Measurements from ENCODE around the gene MICOS13. TPM values are rescaled to one million over a fixed set of nuclear protein-coding genes. Genes with fewer than 3 reads are reported as not detected.

MICOS13 gene
- polyA plus RNA-seq, 1 donor from 2014 or later = 46.0 TPM

DNA sequence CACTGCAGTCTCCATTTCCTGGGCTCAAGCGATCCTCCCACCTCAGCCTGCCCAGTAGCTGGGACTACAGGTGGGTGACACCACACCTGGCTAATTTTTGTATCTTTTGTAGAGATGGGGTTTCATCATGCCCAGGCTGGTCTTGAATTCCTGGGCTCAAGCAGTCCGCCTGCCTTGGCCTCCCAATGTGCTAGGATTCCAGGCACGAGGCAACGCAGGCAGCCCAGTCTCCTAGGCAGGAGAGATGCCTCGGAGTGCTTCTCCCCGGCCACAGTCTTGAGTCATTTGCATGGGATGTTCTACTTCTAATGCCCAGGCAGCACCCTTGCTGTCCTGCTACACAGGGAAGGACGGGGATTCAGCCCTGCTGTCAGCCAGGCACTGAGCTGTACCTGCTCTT, 8.7 kb downstream of the MICOS13 start:
- TF ChIP-seq EP300 (conservative IDR thresholded peaks at IDR 0.05; ENCODE audit: poor library complexity, severe bottlenecking) = no peak
- no peak for TF ChIP-seq POLR2AphosphoS5 (IDR thresholded peaks at IDR 0.05)

DNA sequence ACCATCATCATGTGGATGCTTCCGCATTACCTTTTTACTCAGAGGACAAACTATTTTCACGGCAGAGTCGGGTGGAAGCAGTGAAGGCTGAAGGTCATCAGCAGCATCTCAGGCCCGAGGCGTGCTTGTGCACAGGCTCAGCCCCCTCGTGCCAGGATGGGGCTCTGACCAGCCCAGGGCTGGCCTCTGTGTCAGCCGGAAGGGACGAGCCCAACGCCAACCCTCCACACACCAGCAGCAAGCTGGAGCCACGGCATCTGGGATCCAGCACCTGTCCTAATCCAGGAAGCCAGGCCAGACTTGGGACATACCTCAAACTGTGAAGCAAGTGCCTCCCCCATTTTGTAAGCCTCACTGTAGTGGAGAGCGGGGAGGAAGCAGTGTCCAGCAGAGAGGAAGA, 11.1 kb downstream of the MICOS13 start:
- Histone ChIP-seq H3F3A (ENCODE audit: insufficient read depth, low read length, poor library complexity, severe bottlenecking) (no peaks in the 10 kb centered on the region), H3K36me3 (ENCODE audit: insufficient read depth, low read length) (peaks cover 10% of the 10 kb centered on the region), H2AFZ (ENCODE audit: low read depth, low read length) (no peak overlapping the region), H3K4me3 (ENCODE audit: low read length) (no peak overlapping the region), H4K20me1 (ENCODE audit: insufficient read depth) (no peaks in the 10 kb centered on the region), H3K27ac (ENCODE audit: low read length) (no peak overlapping the region), H3K4me2 (ENCODE audit: low read length) (no peak overlapping the region), H3K79me2 (replicated peaks; ENCODE audit: insufficient read depth, low read length) (no peaks in the 10 kb centered on the region), H3K9me2 (ENCODE audit: insufficient read depth, low read length) (no peaks in the 10 kb centered on the region), H3K27me3 (ENCODE audit: insufficient read depth, low read depth, low read length) (no peaks in the 10 kb centered on the region), H3K9me3 (ENCODE audit: low read length) (no peaks in the 10 kb centered on the region), H3K9ac (ENCODE audit: low read length) (no peak overlapping the region)
- no peak for TF ChIP-seq MXI1 (conservative IDR thresholded peaks at IDR 0.05; ENCODE audit: poor library complexity, severe bottlenecking)
- TF ChIP-seq, protein P1, sequence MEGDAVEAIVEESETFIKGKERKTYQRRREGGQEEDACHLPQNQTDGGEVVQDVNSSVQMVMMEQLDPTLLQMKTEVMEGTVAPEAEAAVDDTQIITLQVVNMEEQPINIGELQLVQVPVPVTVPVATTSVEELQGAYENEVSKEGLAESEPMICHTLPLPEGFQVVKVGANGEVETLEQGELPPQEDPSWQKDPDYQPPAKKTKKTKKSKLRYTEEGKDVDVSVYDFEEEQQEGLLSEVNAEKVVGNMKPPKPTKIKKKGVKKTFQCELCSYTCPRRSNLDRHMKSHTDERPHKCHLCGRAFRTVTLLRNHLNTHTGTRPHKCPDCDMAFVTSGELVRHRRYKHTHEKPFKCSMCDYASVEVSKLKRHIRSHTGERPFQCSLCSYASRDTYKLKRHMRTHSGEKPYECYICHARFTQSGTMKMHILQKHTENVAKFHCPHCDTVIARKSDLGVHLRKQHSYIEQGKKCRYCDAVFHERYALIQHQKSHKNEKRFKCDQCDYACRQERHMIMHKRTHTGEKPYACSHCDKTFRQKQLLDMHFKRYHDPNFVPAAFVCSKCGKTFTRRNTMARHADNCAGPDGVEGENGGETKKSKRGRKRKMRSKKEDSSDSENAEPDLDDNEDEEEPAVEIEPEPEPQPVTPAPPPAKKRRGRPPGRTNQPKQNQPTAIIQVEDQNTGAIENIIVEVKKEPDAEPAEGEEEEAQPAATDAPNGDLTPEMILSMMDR (IDR thresholded peaks at IDR 0.05; ENCODE audit: poor library complexity, severe bottlenecking) = no peak

More for the DNA sequence above, 8.7 kb downstream of the MICOS13 start:
- no peaks in the 10 kb centered on the region for H3F3A ChIP-seq (ENCODE audit: insufficient read depth, low read length, poor library complexity, severe bottlenecking)
- no peak overlapping the region for H3K4me2 ChIP-seq (ENCODE audit: low read length)
- no peaks in the 10 kb centered on the region for H3K9me2 ChIP-seq (ENCODE audit: insufficient read depth, low read length)
- peaks cover 10% of the 10 kb centered on the region for H3K36me3 ChIP-seq (ENCODE audit: insufficient read depth, low read length)
- no peak overlapping the region for H3K4me3 ChIP-seq (ENCODE audit: low read length)
- no peaks in the 10 kb centered on the region for H3K79me2 ChIP-seq (replicated peaks; ENCODE audit: insufficient read depth, low read length)
- no peaks in the 10 kb centered on the region for H4K20me1 ChIP-seq (ENCODE audit: insufficient read depth)
- no peaks in the 10 kb centered on the region for H3K9me3 ChIP-seq (ENCODE audit: low read length)
- no peak overlapping the region for H3K27ac ChIP-seq (ENCODE audit: low read length)
- no peak overlapping the region for H2AFZ ChIP-seq (ENCODE audit: low read depth, low read length)
- no peaks in the 10 kb centered on the region for H3K27me3 ChIP-seq (ENCODE audit: insufficient read depth, low read depth, low read length)
- H3K9ac ChIP-seq (ENCODE audit: low read length) = no peak overlapping the region

DNA sequence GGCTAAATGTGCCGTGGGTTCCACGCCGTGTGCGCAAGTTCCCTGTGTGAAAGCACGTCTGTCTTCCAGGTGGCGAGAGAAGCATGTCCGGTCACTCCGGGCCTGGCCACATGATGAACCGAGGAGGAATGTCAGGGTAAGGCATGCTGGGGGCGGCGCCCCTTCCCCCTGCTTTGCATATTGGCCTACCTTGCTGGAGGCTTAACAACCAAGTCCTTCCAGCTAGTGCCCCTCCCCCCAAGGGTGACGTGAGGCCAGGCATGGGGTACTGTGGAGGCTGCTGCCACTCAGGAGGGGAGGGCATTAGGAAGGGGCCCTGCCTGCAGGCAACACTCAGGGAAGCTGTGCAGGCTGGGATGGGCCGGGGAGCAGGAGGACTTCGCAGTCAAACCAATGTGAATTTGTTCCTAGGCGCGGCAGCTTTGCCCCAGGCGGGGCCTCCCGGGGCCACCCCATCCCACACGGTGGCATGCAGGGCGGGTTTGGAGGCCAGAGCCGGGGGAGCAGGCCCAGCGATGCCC, 12.5 kb downstream of the MICOS13 start:
- Histone ChIP-seq H2AFZ (ENCODE audit: low read depth, low read length) (no peak overlapping the region), H3K9ac (ENCODE audit: low read length) (no peak overlapping the region), H3K36me3 (ENCODE audit: insufficient read depth, low read length) (peaks cover 10% of the 10 kb centered on the region), H3K27ac (ENCODE audit: low read length) (no peak overlapping the region), H3K9me3 (ENCODE audit: low read length) (no peaks in the 10 kb centered on the region), H3K4me3 (ENCODE audit: low read length) (no peak overlapping the region), H4K20me1 (ENCODE audit: insufficient read depth) (no peaks in the 10 kb centered on the region), H3K9me2 (ENCODE audit: insufficient read depth, low read length) (no peaks in the 10 kb centered on the region), H3F3A (ENCODE audit: insufficient read depth, low read length, poor library complexity, severe bottlenecking) (no peaks in the 10 kb centered on the region), H3K4me2 (ENCODE audit: low read length) (no peak overlapping the region), H3K79me2 (replicated peaks; ENCODE audit: insufficient read depth, low read length) (no peaks in the 10 kb centered on the region), H3K27me3 (ENCODE audit: insufficient read depth, low read depth, low read length) (no peaks in the 10 kb centered on the region)
- TF ChIP-seq TAF1 (IDR thresholded peaks at IDR 0.05; ENCODE audit: low read depth) = no peak
- no peak for TF ChIP-seq POLR2AphosphoS5 (IDR thresholded peaks at IDR 0.05)
- no peak for TF ChIP-seq RAD21 (conservative IDR thresholded peaks at IDR 0.05)
- TF ChIP-seq EZH2 (IDR thresholded peaks at IDR 0.05; ENCODE audit: borderline replicate concordance, insufficient read depth, low read length, poor library complexity, severe bottlenecking) = no peak
- no peak for TF ChIP-seq MXI1 (conservative IDR thresholded peaks at IDR 0.05; ENCODE audit: poor library complexity, severe bottlenecking)
- no peak for TF ChIP-seq SMC3 (conservative IDR thresholded peaks at IDR 0.05; ENCODE audit: poor library complexity)
- TF ChIP-seq, protein P1 (IDR thresholded peaks at IDR 0.05; ENCODE audit: poor library complexity, severe bottlenecking) = no peak
- no peak for TF ChIP-seq EP300 (conservative IDR thresholded peaks at IDR 0.05; ENCODE audit: poor library complexity, severe bottlenecking)
- TF ChIP-seq, protein P2, sequence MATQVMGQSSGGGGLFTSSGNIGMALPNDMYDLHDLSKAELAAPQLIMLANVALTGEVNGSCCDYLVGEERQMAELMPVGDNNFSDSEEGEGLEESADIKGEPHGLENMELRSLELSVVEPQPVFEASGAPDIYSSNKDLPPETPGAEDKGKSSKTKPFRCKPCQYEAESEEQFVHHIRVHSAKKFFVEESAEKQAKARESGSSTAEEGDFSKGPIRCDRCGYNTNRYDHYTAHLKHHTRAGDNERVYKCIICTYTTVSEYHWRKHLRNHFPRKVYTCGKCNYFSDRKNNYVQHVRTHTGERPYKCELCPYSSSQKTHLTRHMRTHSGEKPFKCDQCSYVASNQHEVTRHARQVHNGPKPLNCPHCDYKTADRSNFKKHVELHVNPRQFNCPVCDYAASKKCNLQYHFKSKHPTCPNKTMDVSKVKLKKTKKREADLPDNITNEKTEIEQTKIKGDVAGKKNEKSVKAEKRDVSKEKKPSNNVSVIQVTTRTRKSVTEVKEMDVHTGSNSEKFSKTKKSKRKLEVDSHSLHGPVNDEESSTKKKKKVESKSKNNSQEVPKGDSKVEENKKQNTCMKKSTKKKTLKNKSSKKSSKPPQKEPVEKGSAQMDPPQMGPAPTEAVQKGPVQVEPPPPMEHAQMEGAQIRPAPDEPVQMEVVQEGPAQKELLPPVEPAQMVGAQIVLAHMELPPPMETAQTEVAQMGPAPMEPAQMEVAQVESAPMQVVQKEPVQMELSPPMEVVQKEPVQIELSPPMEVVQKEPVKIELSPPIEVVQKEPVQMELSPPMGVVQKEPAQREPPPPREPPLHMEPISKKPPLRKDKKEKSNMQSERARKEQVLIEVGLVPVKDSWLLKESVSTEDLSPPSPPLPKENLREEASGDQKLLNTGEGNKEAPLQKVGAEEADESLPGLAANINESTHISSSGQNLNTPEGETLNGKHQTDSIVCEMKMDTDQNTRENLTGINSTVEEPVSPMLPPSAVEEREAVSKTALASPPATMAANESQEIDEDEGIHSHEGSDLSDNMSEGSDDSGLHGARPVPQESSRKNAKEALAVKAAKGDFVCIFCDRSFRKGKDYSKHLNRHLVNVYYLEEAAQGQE (IDR thresholded peaks at IDR 0.05; ENCODE audit: borderline replicate concordance) = no peak
